ENCODE data around the gene P4HA1. TPM values are rescaled to one million over a fixed set of nuclear protein-coding genes. Genes with fewer than 3 reads are reported as not detected.
A peak's percentile ranks its signal among the peaks of the same experiment; 100 is the strongest.

P4HA1 gene
- total and polyA plus RNA-seq, 2 donors (not counting 3 experiments of a cell fraction or from before 2014, with no cell fraction given): 14.3 to 29.1 TPM

GRCh38 chr10:73060173-73060572 is 36.5 kb downstream of the P4HA1 start:
- intact Hi-C loops (cut with micrococcal nuclease) (loop anchor here (2.0 kb wide), 1 partner anchor 367 kb away; the partner anchor contains the start of gene MCU), dilution Hi-C loops (cut with MboI; ENCODE audit: extremely low pct_ligation_motif_present, low sequenced_read_pairs) (no loop called here)
- TF ChIP-seq POLR2A (IDR thresholded peaks at IDR 0.05; ENCODE audit: low read depth, low read length): no peak
- TF ChIP-seq CTCF (IDR thresholded peaks at IDR 0.05; ENCODE audit: extremely low read depth in 1 of 2, insufficient read depth in 1 of 2, low read depth in 1 of 2, low read length in 2 of 2): no peak
- TF ChIP-seq EZH2 (IDR thresholded peaks at IDR 0.05; ENCODE audit: borderline replicate concordance, low read depth, low read length, severe bottlenecking): no peak
- no peak for TF ChIP-seq JUN (IDR thresholded peaks at IDR 0.05; ENCODE audit: borderline replicate concordance, insufficient read depth, insufficient read length, low read depth)
- no peak for TF ChIP-seq POLR2AphosphoS5 (IDR thresholded peaks at IDR 0.05; ENCODE audit: insufficient read depth, low read depth, low read length)
- TF ChIP-seq FOS (IDR thresholded peaks at IDR 0.05; ENCODE audit: borderline replicate concordance, insufficient read depth, low read length): no peak
- TF ChIP-seq MAX (IDR thresholded peaks at IDR 0.05; ENCODE audit: insufficient read depth, insufficient read length): no peak
- no peak for TF ChIP-seq GATA2 (IDR thresholded peaks at IDR 0.05; ENCODE audit: insufficient read depth, insufficient read length, low read depth, low read length)
- TF ChIP-seq MYC (IDR thresholded peaks at IDR 0.05; ENCODE audit: low read depth, low read length): no peak
- FAIRE-seq: no peak
- DNase-seq (ENCODE audit: low read depth, low spot score): no peak
- H3K36me3 ChIP-seq (ENCODE audit: control insufficient read depth in 2 of 2, extremely low read depth in 1 of 2, insufficient read depth in 2 of 2, low read length in 2 of 2): peaks cover 0 to 2% of the 10 kb centered on the region in 2 experiments
- H3K9me1 ChIP-seq (replicated peaks; ENCODE audit: control insufficient read depth, extremely low read depth, insufficient read depth, low read length): no peaks in the 10 kb centered on the region
- peaks cover 9% of the 10 kb centered on the region for H3K4me1 ChIP-seq (ENCODE audit: control insufficient read depth, extremely low read depth, insufficient read depth, low read length)
- H3K4me3 ChIP-seq (replicated peaks in 1 of 3; ENCODE audit: insufficient read depth in 1 of 3, low read depth in 1 of 3, low read length in 3 of 3): no peak overlapping the region
- peak overlapping the region; percentile 34 for H3K27ac ChIP-seq (ENCODE audit: insufficient read depth, low read depth, low read length)
- H2AFZ ChIP-seq (ENCODE audit: low read depth, low read length): no peak overlapping the region
- CTCF ChIA-PET: interaction anchor here (3.1 to 3.5 kb wide), 2 partner anchors 35 to 696 kb away, joined by 27 to 30 read pairs; partner anchors contain the start of gene P4HA1
- POLR2A ChIA-PET: no interaction called here
- H3K9me3 ChIP-seq (replicated peaks; ENCODE audit: control insufficient read depth, insufficient read depth, low read length): no peaks in the 10 kb centered on the region
- no peak overlapping the region for H3K4me2 ChIP-seq (ENCODE audit: insufficient read depth, low read length)
- BruUV-seq (replicated peaks): no TSS peak
- H3K79me2 ChIP-seq (ENCODE audit: control insufficient read depth, insufficient read depth, low read length): no peaks in the 10 kb centered on the region
- no peaks in the 10 kb centered on the region for H3K27me3 ChIP-seq (ENCODE audit: control insufficient read depth in 2 of 2, insufficient read depth in 2 of 2, low read length in 2 of 2)
- H4K20me1 ChIP-seq (replicated peaks; ENCODE audit: control insufficient read depth, extremely low read depth, insufficient read depth, low read length): no peaks in the 10 kb centered on the region
- peak overlapping the region; percentile 3 for H3K9ac ChIP-seq (replicated peaks; ENCODE audit: extremely low read depth, insufficient read depth, low read length)

Measured in endothelial cell of umbilical vein (primary cell).